Mucosa of descending colon (tissue), 3 donors: ENCODE data around the gene SDSL. TPM values are rescaled to one million over a fixed set of nuclear protein-coding genes. Genes with fewer than 3 reads are reported as not detected.

Experiments
- ATAC-seq: fragments of 200-7000 bp; cut with Tn5 transposase; one replicate; pipeline ENCODE4 v1.9.1; 2020; ENCODE audit warnings: mild to moderate bottlenecking, moderate library complexity
- DNase-seq, 3 donors: peaks; one replicate each; pipeline ENCODE4 v3.0.0-alpha.2; 2020
- H3K36me3 ChIP-seq: fragments of 200-600 bp; one replicate; pipeline ENCODE4 v1.8.0; 2021; ENCODE audit warnings: low read depth, mild to moderate bottlenecking
- H3K4me1 ChIP-seq: fragments of 200-600 bp; one replicate; pipeline ENCODE4 v1.8.0; 2021; ENCODE audit warnings: low read depth, mild to moderate bottlenecking
- H3K4me3 ChIP-seq: fragments of 200-600 bp; one replicate; pipeline ENCODE4 v1.8.0; 2021; ENCODE audit warnings: mild to moderate bottlenecking
- H3K9me3 ChIP-seq: fragments of 200-600 bp; one replicate; pipeline ENCODE4 v1.8.0; 2021; ENCODE audit warnings: mild to moderate bottlenecking
- intact Hi-C, 2 donors: fragments of 100-400 bp; cut with DNase I in 1 of 2; cut with micrococcal nuclease in 1 of 2; formaldehyde crosslinking; loops; one replicate each; pipeline versions ENCODE4 v1.11.0 to v1.11.1; 2022; cut with DNase I, micrococcal nuclease
- total RNA-seq, 3 donors: library from RNA; stranded (reverse); fragmentation: NEBNext Ultra II Directional in 2 of 3; extraction: Animal tissue kit (Norgen Biotek cat#: 25700) in 2 of 3; gene quantifications; one replicate each; pipeline versions ENCODE4 v1.2.1 to v1.2.4, GENCODE V29; 2021 to 2023
- TF ChIP-seq, protein P1 (sequence below): fragments of 200-600 bp; IDR thresholded peaks from one replicate; pipeline ENCODE4 v1.8.0; 2022; ENCODE audit warnings: antibody characterized with exemption, mild to moderate bottlenecking
- donor health status: DM: no; HTN: no; CAD: no; lungs with moderate emphysema.
- donor health status: DM: no; HTN: no; CAD: no.
- donor health status: DM: no; HTN: yes; CAD: no.

The SDSL gene
- total RNA-seq, 3 donors from 2014 or later, result 9.4 to 24.0 (median 15.7) TPM

DNA sequence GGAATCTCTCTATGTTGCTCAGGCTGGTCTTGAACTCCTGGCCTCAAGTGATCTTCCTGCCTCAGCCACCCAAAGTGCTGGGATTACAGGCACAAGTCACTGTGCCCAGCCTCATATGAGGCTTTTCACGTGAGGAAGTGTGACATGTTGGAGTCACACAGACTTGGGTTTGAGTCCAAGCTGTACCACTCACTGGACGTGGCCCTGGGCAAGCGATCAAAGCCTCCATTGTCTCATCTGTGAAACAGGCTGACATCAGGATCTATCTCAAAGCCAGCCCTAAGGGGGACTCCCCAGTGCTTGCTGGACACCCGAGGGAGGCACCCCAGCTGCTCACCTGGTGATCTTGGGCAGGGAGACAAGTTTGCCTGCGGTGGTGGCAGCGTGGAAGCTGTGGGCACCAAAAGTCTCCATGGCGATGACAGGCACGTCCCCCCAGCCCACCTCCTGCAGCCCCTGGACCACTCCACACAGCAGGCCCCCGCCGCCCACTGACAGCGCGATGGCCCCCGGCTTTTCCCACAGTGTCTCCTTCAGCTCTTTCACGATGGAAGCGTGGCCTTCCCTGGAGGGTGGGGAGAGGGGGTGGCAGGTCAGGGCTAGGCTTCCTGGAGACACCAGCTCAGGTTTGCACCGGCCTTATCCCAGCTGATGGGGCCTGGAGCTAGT is 25.2 kb upstream of the SDSL start:
- no peak overlapping the region for H3K4me3 ChIP-seq
- no peaks in the 10 kb centered on the region for H3K9me3 ChIP-seq
- no peaks in the 10 kb centered on the region for H3K4me1 ChIP-seq
- DNase-seq (no peak), ATAC-seq (peak; percentile 9)
- no peaks in the 10 kb centered on the region for H3K36me3 ChIP-seq
- TF ChIP-seq, protein P1, sequence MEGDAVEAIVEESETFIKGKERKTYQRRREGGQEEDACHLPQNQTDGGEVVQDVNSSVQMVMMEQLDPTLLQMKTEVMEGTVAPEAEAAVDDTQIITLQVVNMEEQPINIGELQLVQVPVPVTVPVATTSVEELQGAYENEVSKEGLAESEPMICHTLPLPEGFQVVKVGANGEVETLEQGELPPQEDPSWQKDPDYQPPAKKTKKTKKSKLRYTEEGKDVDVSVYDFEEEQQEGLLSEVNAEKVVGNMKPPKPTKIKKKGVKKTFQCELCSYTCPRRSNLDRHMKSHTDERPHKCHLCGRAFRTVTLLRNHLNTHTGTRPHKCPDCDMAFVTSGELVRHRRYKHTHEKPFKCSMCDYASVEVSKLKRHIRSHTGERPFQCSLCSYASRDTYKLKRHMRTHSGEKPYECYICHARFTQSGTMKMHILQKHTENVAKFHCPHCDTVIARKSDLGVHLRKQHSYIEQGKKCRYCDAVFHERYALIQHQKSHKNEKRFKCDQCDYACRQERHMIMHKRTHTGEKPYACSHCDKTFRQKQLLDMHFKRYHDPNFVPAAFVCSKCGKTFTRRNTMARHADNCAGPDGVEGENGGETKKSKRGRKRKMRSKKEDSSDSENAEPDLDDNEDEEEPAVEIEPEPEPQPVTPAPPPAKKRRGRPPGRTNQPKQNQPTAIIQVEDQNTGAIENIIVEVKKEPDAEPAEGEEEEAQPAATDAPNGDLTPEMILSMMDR, result no peak
- intact Hi-C loops, result no loop called here

DNA sequence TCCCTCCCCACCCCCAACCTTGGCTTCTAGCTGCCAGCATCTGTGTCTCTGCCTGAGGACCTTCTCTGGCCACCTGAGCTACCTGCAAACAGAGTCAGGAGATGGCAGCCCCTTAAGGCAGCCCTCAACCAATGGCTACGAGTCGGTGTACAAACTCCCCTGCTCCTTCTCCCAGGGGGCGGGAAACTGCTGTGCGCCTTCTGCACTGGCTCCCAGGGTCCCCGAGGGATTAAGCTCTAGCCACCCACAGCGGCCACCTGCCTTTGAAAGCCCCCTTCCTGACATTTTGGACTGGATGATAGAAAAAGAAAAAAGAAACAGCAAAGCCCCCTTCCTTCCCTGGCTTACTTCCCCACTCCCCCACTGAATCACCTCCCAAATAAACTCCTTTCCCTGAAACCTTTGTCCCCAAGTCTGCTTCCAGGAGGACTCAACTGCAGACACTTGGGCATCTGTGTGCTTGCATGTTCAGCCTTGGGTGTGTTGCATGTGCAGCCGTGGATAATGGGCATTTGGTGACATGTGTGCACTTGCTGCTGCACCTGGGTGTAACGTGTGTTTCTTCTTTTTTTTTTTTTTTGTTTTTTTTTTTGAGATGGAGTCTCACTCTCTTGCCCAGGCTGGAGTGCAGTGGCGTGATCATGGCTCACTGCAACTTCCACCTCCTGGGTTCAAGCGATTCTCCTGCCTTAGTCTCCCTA is 24.5 kb upstream of the SDSL start:
- no peaks in the 10 kb centered on the region for H3K9me3 ChIP-seq
- H3K4me3 ChIP-seq, result no peak overlapping the region
- ATAC-seq, result no peak
- no peaks in the 10 kb centered on the region for H3K4me1 ChIP-seq
- H3K36me3 ChIP-seq, result no peaks in the 10 kb centered on the region
- intact Hi-C loops, result no loop called here
- no peak for DNase-seq
- TF ChIP-seq, protein P1, result no peak

DNA sequence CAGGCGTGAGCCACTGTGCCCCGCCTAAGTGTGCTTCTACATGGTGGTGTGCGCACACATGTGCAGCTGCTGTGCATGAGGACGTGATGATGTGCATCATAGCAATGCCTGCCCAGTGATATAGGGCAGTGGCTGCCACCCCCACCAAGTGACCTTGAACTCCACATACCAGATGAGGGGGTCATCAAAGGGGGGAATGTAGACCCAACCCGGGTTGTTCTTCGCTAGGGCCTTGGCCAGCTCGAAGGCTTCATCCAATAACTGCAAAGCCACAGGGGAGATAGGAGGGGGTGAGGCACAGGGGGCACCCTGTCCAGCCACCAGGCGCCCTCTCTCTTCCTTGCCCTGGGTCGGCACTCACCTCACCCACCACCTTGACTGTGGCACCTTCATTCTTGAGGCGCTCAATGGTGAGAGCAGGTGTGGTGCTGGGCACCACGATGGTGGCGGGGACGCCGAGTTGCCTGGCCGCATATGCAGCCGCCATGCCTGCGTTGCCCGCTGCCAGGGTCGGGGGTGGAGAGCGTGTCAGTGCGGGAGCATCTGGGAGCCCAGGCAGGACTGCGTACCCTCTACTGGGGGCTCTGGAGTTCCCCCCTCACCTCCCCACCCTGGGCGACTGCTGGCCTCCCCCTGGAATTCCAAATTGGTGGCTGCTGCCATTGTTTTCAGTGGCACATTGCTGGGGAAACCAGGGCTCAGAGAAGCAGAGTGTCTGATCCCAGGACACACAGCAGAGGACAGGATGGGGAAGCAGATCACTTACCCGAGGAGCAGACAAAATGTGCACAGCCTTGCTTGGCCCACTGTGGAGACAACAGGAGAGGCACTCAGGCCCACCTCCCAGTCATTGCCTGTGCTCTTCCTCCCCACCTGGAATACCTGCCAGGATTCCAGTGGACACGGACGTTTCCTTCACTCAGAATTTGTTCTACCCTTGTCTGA is 23.6 kb upstream of the SDSL start:
- Histone ChIP-seq H3K4me3 (no peak overlapping the region), H3K9me3 (no peaks in the 10 kb centered on the region), H3K36me3 (no peaks in the 10 kb centered on the region), H3K4me1 (no peaks in the 10 kb centered on the region)
- ATAC-seq, result no peak
- intact Hi-C loops, result no loop called here
- no peak for DNase-seq
- TF ChIP-seq, protein P1, result no peak

DNA sequence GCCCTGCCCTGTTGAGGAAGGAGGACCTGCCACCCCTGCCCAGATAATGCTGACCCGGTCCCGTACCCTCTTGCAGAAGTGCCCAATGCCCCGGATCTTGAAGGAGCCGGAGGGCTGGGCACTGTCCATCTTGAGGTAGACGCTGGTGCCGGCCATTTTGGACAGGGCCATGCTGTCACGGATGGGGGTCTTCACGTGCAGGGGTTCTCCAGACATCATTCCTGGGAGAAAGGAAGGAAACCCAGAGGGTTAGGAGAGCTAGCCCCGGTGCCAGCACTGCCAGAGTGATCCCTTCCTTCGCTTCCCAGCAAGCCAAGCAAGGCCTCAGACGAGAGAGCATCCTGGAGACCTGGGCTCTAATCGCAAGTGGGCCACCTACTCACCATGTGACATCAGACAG is 22.7 kb upstream of the SDSL start:
- ATAC-seq (no peak), DNase-seq (no peak)
- no peaks in the 10 kb centered on the region for H3K4me1 ChIP-seq
- H3K9me3 ChIP-seq, result no peaks in the 10 kb centered on the region
- no peak overlapping the region for H3K4me3 ChIP-seq
- TF ChIP-seq, protein P1, result no peak
- no peaks in the 10 kb centered on the region for H3K36me3 ChIP-seq
- intact Hi-C loops, result no loop called here

DNA sequence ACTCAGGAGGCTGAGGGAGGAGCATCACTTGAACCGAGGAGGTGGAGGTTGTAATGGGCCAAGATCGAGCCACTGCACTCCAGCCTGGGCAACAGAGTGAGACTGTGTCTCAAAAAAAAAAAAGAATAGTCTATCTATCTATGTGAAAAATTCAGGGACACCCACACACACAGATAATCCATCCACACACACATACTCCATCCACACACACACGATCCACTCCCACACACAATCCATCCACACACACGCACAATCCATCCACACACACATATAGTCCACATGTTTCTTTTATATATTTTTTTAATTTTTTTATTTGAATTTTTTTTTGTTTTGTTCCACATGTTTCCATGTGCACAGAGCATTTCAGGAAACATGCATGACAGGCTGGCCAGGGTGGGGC is 21.8 kb upstream of the SDSL start:
- no peak for DNase-seq
- no peaks in the 10 kb centered on the region for H3K36me3 ChIP-seq
- intact Hi-C loops, result no loop called here
- H3K4me3 ChIP-seq, result no peak overlapping the region
- ATAC-seq, result no peak
- TF ChIP-seq, protein P1, result no peak
- H3K9me3 ChIP-seq, result no peaks in the 10 kb centered on the region
- H3K4me1 ChIP-seq, result no peaks in the 10 kb centered on the region
